CMK (cell line): ENCODE data around the gene SETBP1.
"Not testable (repeated sequence)": the region's sequence is repeated elsewhere in the genome, so short reads cannot be mapped to it uniquely, and the experiment has no call there.

ENCODE experiments used
- DNase-seq: peaks from one replicate; pipeline ENCODE4 v3.0.0-alpha.2; 2010; ENCODE audit warnings: low read depth

The SETBP1 gene

GRCh38 chr18:44704135-44704789, 23.6 kb downstream of the SETBP1 start:
- DNase-seq, result no peak

- no peak for DNase-seq
Observed at GRCh38 chr18:44705075-44705675, 24.5 kb downstream of the SETBP1 start.

- no peak for DNase-seq
Observed at GRCh38 chr18:44708451-44709083, 27.9 kb downstream of the SETBP1 start.

GRCh38 chr18:44709307-44710126, 28.8 kb downstream of the SETBP1 start:
- DNase-seq, result no peak

GRCh38 chr18:44710931-44711330, 30.2 kb downstream of the SETBP1 start:
- DNase-seq, result no peak

GRCh38 chr18:44712025-44712424, 31.3 kb downstream of the SETBP1 start:
- no peak for DNase-seq

- no peak for DNase-seq
Observed at GRCh38 chr18:44713435-44713834, 32.7 kb downstream of the SETBP1 start.

- DNase-seq, result no peak
Observed at GRCh38 chr18:44714376-44714775, 33.7 kb downstream of the SETBP1 start.

- DNase-seq, result no peak
Observed at GRCh38 chr18:44715245-44715644, 34.6 kb downstream of the SETBP1 start.

- no peak for DNase-seq
Observed at GRCh38 chr18:44715842-44716241, 35.2 kb downstream of the SETBP1 start.

GRCh38 chr18:44716697-44717163, 36.0 kb downstream of the SETBP1 start:
- no peak for DNase-seq

GRCh38 chr18:44719519-44720060, 38.9 kb downstream of the SETBP1 start:
- DNase-seq, result no peak

GRCh38 chr18:44721748-44722147, 41.1 kb downstream of the SETBP1 start:
- not testable (repeated sequence) for DNase-seq

GRCh38 chr18:44723411-44723810, 42.7 kb downstream of the SETBP1 start:
- DNase-seq, result no peak

GRCh38 chr18:44724105-44724778, 43.6 kb downstream of the SETBP1 start:
- no peak for DNase-seq

GRCh38 chr18:44725300-44726058, 44.8 kb downstream of the SETBP1 start:
- no peak for DNase-seq

- DNase-seq, result no peak
Observed at GRCh38 chr18:44726059-44726421, 45.4 kb downstream of the SETBP1 start.

GRCh38 chr18:44727291-44727690, 46.6 kb downstream of the SETBP1 start:
- DNase-seq, result no peak

- no peak for DNase-seq
Observed at GRCh38 chr18:44729631-44730101, 49.0 kb downstream of the SETBP1 start.

GRCh38 chr18:44730803-44731529, 50.3 kb downstream of the SETBP1 start:
- DNase-seq, result no peak
